Right lobe of liver (tissue), 6 donors: ENCODE data around the gene DDX42. TPM values are rescaled to one million over a fixed set of nuclear protein-coding genes. Genes with fewer than 3 reads are reported as not detected.

Experiments used
- ATAC-seq, 4 donors: fragments of 200-7000 bp; cut with Tn5 transposase; one replicate each; pipeline ENCODE4 v1.9.1; 2020; ENCODE audit warnings: mild to moderate bottlenecking in 4 of 4, moderate library complexity in 4 of 4
- DNase-seq, 3 donors: peaks; one replicate each; pipeline ENCODE4 v3.0.0-alpha.2; 2020
- H3K27ac ChIP-seq, 3 donors: fragments of 200-600 bp; one replicate each; pipeline ENCODE4 v1.8.0; 2022
- H3K27me3 ChIP-seq, 2 donors: fragments of 200-600 bp; one replicate each; pipeline ENCODE4 v1.8.0; 2022
- H3K36me3 ChIP-seq, 4 donors: fragments of 200-600 bp; sonication (generic) in 1 of 4; one replicate each; pipeline versions ENCODE4 v1.5.1 to v1.8.0; 2017 to 2022; ENCODE audit warnings: control low read depth in 1 of 4
- H3K4me1 ChIP-seq, 4 donors: fragments of 200-600 bp; sonication (generic) in 1 of 4; one replicate each; pipeline versions ENCODE4 v1.5.1 to v1.8.0; 2017 to 2022; ENCODE audit warnings: control low read depth in 1 of 4
- H3K4me3 ChIP-seq, 3 donors: fragments of 200-600 bp; one replicate each; pipeline ENCODE4 v1.8.0; 2022
- H3K9me3 ChIP-seq, 4 donors: fragments of 200-600 bp; sonication (generic) in 1 of 4; one replicate each; pipeline versions ENCODE4 v1.5.1 to v1.8.0; 2017 to 2022; ENCODE audit warnings: control low read depth in 1 of 4
- CTCF ChIP-seq, 4 donors: fragments of 200-600 bp in 3 of 4; fragments of 450-650 bp in 1 of 4; IDR thresholded peaks; one replicate each; pipeline versions ENCODE4 v1.5.1 to v1.8.0; 2016 to 2022; ENCODE audit warnings: antibody characterized with exemption in 4 of 4, mild to moderate bottlenecking in 2 of 4
- POLR2A ChIP-seq: fragments of 450-650 bp; IDR thresholded peaks from one replicate; pipeline ENCODE4 v1.6.1; 2017; ENCODE audit warnings: antibody characterized with exemption, mild to moderate bottlenecking
- WGBS: methylation state at CpG from one replicate; pipeline ENCODE4 v1.1.6; 2018; ENCODE audit warnings: low coverage, low lambda C conversion rate; ENCODE audit not compliant: insufficient coverage; ENCODE audit errors: missing lambda C conversion rate; 5-methylcytosine and 5-hydroxymethylcytosine counted together
- intact Hi-C, 2 donors: fragments of 100-400 bp; cut with DNase I; formaldehyde crosslinking; loops; one replicate each; pipeline versions ENCODE4 v1.11.2 to v1.14.1; 2022
- total RNA-seq, 6 experiments: library from RNA; depleted of rRNA in 2 of 6; stranded (reverse); fragments of >200 nt in 2 of 6; fragmentation: NEBNext Ultra II Directional in 3 of 6; extraction: Animal tissue kit (Norgen Biotek cat#: 25700) in 3 of 6; gene quantifications; one replicate each; pipeline versions ENCODE4 v1.1.0 to v1.2.4, GENCODE V29; 2016 to 2023
- donor health status: DM: no; HTN: yes; CAD: no.
- donor health status: DM: no; HTN: no; CAD: no.
- donor health status: DM: no; HTN: no; CAD: no.
- donor health status: DM: no; HTN: yes; CAD: no.
- donor health status: DM: no; HTN: yes; CAD: no.

Gene DDX42
- total RNA-seq, 6 experiments from 2014 or later: 28.5 to 45.2 (median 36.2) TPM

GRCh38 chr17:63820963-63821561, 47.1 kb downstream of the DDX42 start:
- TF ChIP-seq CTCF (IDR thresholded peaks at IDR 0.05) (no peak), POLR2A (no peak)
- Histone ChIP-seq H3K27me3 (no peaks in the 10 kb centered on the region), H3K27ac (no peak overlapping the region), H3K4me3 (no peak overlapping the region), H3K36me3 (peaks cover 0 to 89% (median 52%) of the 10 kb centered on the region in 4 donors), H3K9me3 (no peaks in the 10 kb centered on the region), H3K4me1 (peaks cover 0 to 23% (median 1%) of the 10 kb centered on the region in 4 donors)
- intact Hi-C loops: no loop called here
- ATAC-seq (no peak), DNase-seq (no peak)
- WGBS: 87% methylated on average over 10 of the region's 10 CpGs

GRCh38 chr17:63821804-63822203, 47.8 kb downstream of the DDX42 start:
- DNase-seq (no peak), ATAC-seq (no peak)
- peaks cover 0 to 27% (median 1%) of the 10 kb centered on the region in 4 donors for H3K4me1 ChIP-seq
- no peaks in the 10 kb centered on the region for H3K9me3 ChIP-seq
- no peak overlapping the region for H3K4me3 ChIP-seq
- TF ChIP-seq CTCF (IDR thresholded peaks at IDR 0.05) (no peak), POLR2A (no peak)
- intact Hi-C loops: no loop called here
- peaks cover 0 to 82% (median 47%) of the 10 kb centered on the region in 4 donors for H3K36me3 ChIP-seq
- H3K27me3 ChIP-seq: no peaks in the 10 kb centered on the region
- 85% methylated on average over 6 of the region's 6 CpGs for WGBS
- H3K27ac ChIP-seq: no peak overlapping the region

GRCh38 chr17:63822537-63822936, 48.6 kb downstream of the DDX42 start:
- intact Hi-C loops: no loop called here
- H3K27ac ChIP-seq: no peak overlapping the region
- peaks cover 0 to 27% (median 1%) of the 10 kb centered on the region in 4 donors for H3K4me1 ChIP-seq
- no peak overlapping the region for H3K4me3 ChIP-seq
- no peaks in the 10 kb centered on the region for H3K27me3 ChIP-seq
- TF ChIP-seq POLR2A (no peak), CTCF (IDR thresholded peaks at IDR 0.05) (no peak)
- no peak for ATAC-seq
- no peaks in the 10 kb centered on the region for H3K9me3 ChIP-seq
- no peak for DNase-seq
- peaks cover 0 to 76% (median 41%) of the 10 kb centered on the region in 4 donors for H3K36me3 ChIP-seq

- H3K27ac ChIP-seq: no peak overlapping the region
- peaks cover 0 to 64% (median 31%) of the 10 kb centered on the region in 4 donors for H3K36me3 ChIP-seq
- H3K9me3 ChIP-seq: no peaks in the 10 kb centered on the region
- intact Hi-C loops: no loop called here
- 90% methylated on average over 11 of the region's 13 CpGs for WGBS
- no peaks in the 10 kb centered on the region for H3K27me3 ChIP-seq
- H3K4me1 ChIP-seq: peaks cover 0 to 29% (median 6%) of the 10 kb centered on the region in 4 donors
- H3K4me3 ChIP-seq: no peak overlapping the region
- ATAC-seq: no peak
- TF ChIP-seq CTCF (IDR thresholded peaks at IDR 0.05): no peak
- no peak for TF ChIP-seq POLR2A
- DNase-seq: no peak
Observed at GRCh38 chr17:63823659-63824331, 49.8 kb downstream of the DDX42 start.
